Inferior parietal cortex (tissue), 1 donor: Measurements from ENCODE around the gene SLC6A3.
"Not testable (repeated sequence)": the region's sequence is repeated elsewhere in the genome, so short reads cannot be mapped to it uniquely, and the experiment has no call there.

Source experiments
- DNase-seq: peaks from one replicate; pipeline ENCODE4 v3.0.0-alpha.2; 2016; ENCODE audit errors: extremely low spot score

Gene SLC6A3

DNA sequence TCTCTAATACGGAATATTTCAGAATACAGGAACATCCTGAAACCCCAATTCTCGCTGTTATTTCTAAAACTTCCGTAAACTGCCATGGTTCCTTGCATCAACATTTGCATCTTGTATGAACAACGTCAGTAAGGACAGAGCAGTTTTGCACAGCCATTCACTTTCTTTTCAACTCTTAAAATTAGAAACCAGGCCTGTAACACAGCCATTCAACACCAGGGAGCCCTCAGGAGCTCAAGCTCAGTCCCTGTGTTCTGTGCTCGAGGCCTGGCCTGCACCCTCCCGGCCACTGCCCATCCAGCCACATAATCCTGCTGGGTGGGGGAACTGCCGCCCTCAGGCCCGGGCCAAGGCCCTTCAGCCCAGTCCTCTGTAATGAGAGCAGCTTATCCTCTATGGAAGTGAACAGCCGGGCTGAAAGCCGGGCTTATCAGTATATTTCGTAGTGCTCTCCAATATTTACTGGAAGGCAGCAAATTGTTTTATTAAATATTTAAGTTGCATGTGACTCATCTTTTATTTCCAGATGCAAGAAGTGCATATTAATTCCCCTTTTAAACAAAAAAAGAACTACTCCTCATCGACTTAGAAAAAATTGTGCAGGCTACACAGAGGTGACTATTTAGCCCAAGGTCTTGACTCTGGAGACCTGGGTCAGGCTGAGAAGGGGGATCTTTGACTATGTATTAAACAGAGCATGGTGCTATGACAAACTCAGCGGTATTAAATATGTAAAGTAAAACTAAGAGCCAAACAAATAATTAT lies 33.2 kb upstream of the SLC6A3 start:
- DNase-seq = no peak

DNA sequence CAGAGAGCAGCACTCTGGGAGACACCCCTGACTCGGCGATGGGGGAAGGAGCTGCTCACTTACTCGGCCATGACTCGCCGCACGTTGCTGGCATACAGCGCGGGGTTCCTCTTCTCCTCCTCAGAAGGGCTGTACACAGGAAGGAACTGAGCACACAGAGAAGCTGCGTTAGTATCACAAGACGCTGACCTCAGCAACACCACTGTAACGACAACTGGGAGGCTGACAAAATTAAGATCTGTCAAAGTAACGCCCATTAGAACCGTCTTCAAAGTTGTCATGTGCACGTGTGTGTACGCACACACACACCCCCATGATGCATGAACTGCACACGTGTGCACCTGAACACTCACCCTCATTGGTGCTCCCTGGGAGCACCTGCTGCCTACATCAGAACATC lies 32.1 kb upstream of the SLC6A3 start:
- no peak for DNase-seq

DNA sequence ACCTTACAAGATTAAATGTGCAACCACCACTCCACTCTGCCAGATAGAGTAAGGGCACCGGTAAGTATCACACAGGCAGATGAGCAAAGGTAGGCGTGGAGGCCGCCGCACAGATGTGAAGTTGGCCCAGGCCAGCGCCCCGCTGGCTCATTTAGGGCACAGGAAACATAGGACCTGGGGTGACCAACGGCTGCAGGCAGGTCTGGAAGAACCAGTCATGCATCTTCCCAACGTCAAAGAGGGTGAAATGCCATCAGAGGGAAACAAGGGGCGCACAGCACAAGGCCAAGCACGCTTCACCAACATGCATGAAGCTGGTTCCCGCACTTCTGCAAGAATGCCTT lies 31.7 kb upstream of the SLC6A3 start:
- no peak for DNase-seq

DNA sequence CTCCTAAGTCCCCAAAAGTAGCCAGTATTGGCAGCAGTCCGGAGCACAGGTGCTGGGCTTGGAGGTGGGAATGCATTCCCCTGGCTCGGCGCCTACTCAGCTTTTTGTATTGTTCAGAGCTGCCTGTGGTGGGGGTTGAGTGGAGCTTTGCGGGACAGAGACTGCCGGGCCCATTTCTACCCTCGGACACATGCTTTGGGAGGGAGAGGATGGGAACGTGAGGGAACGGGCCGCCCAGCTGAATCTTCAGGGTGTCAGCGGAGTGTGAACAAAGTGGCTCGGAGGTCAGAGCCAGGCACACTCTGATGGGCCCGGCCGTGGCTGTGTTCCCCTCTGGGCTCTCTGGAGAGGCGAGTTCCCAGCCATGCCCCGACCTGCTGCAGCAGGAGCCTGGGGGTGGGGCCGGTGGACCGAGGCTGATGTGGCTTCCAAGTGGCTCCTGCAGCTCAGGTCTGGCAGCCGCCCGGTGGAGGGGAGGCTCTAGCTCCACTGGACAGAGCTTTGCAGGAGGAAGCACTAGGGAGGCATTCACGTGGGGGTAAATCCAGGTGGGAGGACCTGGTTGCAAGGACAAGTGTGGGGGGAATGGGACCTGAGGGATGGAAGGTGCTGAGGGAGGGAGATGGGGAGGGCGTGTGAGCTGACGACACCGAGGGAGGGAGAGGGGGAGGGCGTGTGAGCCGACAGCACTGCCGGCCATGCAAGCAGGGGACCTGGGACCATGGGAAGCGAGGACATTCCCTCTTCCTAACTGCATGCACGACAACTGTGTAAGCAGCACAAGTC lies 31.1 kb upstream of the SLC6A3 start:
- no peak for DNase-seq

DNA sequence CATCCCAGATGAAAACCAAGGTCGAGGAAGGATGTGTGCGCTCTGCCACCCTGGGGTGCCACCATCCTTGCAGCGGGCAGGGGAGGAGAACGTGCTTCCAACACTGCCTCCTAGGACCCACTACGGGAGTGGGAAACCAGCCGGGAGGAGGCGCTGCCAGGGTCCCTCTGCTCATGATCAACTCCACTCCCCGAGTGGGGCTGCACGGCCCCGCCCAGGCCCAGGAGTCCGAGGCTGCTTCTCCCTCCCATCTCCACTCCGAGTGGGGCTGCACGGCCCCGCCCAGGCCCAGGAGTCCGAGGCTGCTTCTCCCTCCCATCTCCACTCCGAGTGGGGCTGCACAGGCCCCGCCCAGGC lies 30.3 kb upstream of the SLC6A3 start:
- DNase-seq = not testable (repeated sequence)

DNA sequence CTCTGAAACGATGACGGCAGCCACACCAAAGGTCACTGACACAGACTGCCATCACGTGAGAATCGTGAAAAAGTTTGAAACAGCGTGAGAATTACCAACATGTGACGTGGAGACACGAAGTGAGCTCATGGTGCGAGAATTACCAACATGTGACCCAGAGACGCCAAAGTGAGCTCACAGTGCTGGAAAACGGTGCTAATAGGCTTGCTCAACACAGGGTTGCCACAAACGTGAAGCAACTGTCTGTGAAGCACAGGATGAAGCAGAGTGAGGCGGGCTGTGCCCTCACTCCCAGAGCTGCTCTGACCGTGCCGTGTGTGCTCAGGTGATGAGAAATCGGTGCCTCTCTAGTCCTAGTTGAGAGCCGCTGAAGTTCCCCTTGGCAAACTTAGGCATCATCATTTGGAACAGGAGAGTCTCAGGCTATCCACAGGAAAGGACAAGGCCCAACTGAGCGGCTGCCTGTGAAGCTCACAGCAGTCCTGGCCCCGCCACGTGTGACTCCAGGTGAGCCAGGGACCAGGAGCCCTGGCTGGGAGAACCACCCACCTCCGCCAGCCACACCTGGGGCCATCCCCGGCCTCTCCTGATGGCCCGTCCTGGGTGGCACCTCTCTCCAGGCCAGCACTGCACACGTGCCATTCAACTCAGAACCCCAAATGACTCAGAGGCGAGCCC lies 29.8 kb upstream of the SLC6A3 start:
- DNase-seq = no peak

DNA sequence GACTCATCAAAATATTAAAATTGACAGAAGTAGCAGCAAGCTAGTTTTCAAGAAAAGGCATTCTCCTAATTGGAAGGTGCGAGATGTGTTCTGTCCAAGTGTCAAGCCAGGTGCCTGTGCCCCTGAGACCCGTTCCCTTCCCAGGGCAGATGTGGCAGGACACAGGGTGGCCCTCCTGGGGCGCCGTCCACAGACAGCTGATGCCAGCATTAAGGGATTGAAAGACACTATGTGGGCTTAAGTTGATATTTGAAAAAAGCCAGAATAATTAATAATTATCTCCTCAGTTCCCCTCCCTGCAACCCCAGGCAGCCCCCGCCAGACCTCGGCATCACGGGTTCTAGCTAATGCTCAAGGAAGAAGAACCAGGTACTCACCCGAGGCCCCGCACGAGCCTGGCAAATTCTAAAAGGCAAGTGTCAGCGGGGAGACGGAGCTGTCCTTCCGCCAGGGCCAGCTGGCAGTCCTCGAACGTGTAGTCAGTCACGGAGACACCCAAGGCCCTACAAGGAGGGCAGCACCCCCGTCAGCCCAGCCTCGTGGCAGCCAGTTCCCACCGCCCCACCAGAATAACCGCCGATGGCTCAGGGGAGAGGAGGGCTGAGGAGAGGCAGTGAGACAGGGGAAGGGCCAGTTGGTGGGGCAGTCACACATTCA lies 29.1 kb upstream of the SLC6A3 start:
- DNase-seq = no peak

DNA sequence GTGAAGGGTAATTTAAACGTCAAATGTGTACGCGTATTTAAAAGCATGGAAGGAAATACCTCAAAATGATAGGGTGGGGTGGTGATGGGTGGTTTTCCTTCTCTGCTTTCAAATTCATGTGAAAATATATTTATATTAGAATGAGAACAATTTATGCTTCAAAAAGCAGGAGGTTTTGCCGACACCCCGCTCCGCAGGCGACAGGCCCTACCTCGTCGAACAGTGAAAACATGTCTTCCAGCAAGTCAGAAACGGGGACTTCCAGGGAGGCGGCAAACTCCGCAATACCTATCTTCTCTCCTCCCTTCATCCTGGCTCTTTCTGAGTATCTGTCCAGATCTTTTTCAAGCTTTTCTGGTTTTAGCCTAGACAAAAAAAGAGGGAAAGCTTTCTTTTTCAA lies 28.5 kb upstream of the SLC6A3 start:
- no peak for DNase-seq

DNA sequence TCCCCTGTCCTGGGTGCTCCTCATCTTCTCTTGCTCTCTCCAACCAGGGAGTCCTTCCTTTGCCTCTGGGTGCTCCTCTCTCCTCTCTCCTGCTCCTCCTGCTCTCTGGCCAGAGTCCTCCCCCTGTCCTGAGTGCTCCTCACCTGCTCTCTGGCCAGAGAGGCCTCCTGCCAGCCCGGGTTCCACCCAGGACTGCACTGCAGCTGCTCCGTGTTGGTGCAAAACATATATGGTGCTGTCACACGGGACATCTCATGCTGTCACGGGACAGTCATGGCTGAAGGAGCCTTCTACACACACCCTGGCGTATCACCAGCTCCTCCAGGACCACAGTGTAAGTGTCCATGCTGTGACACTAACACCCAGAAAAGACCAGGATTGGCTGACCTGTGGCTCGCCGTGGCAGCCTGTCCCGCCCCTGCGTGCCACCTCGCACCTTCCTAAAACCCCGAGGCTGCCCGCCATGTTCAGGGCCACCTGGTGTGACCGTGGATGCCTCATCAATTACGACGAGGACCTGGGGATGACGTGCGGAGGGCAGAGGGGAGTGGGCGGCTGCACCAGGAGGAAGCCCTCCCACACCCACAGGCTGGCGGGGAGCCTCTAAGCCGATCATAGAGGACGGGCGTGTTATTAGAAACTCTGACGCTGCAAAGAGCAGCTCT lies 27.9 kb upstream of the SLC6A3 start:
- no peak for DNase-seq

DNA sequence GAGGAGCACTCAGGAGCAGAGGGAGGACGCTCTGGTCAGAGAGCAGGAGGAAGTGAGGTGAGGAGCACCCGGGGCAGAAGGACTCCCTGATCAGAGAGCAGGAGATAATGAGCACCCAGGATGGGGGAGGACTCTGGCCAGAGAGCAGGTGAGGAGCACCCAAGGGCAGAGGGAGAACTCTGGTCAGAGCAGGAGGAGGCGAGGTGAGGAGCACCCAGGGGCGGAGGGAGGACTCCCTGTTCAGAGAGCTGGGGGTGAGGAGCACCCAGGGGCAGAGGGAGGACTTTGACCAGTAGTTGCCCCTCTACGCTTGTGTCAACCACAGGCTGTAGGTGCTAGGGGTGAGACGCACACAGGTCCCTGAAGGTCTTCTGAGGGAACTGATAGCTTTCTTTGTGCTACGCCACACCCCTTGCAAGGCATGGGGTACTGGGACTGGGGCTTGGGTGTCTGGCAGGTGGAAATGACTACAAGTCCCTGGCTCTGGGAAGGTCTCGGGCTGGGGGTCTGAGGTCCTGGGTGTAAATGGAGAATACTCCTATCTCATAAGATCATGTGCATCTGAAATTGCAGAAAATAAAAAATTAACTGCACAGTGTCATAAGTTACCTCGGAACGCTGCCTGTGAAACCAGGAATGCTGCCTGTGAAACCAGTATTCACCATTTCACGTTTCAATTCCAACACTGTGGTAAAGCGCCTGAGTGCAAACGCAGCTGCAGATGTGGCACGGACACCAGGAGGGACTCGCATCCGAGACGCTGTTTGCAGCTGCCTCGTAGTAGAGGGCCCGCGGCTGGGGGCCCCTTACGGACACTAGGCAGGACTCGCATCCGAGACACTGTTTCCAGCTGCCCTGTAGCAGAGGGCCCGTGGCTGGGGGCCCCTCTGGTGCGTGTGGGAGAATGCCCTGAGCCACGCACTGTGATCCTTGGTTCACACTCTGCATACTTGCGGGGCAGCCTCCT lies 27.0 kb upstream of the SLC6A3 start:
- DNase-seq = no peak

DNA sequence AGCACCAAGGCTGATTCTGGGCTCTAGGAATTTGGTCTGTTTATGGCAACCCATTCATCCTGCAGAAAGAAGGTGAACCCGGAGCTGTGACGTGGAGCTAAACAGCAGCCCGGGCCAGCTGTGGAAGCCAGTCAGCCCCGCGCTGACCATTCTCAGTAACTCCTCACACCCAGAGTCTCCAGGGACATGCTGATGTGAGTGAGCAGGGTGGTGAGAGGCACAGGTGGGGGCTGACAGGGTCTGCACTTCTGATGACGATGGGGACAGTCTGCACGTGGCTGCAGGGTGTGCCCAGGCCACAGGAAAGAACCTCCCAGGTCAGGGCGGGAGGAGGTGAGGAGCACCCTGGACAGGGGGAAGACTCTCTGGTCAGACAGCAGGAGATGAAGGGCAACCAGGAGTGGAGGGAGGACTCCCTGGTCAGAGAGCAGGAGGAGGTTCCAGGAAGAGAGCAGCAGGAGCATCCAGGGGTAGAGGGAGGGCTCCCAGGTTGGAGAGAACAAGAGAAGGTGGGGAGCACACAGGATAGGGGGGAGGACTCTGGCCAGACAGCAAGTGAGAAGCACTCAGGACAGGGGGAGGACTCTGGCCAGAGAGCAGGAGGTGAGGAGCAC lies 26.1 kb upstream of the SLC6A3 start:
- no peak for DNase-seq

DNA sequence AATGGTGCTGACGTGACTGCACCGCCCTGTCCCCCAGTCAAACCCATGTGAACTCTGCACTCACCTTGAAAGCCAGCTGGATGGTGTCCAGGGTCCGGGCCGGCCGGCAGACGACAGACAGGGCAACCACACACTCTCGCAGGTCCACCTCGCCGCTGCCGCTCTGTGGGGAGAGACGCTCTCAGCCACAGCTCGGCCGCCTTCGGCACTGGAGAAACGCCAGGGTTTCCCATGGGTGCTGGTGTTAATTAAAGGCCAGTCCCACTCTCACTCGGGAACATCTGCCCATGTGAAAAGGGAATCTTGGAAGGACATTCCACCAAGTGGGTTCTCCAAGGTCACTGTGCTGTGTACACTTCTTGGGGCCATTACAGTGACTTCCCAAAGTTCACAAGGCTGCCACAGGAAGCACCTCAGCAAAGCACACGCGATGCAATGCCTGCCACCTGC lies 25.5 kb upstream of the SLC6A3 start:
- no peak for DNase-seq

DNA sequence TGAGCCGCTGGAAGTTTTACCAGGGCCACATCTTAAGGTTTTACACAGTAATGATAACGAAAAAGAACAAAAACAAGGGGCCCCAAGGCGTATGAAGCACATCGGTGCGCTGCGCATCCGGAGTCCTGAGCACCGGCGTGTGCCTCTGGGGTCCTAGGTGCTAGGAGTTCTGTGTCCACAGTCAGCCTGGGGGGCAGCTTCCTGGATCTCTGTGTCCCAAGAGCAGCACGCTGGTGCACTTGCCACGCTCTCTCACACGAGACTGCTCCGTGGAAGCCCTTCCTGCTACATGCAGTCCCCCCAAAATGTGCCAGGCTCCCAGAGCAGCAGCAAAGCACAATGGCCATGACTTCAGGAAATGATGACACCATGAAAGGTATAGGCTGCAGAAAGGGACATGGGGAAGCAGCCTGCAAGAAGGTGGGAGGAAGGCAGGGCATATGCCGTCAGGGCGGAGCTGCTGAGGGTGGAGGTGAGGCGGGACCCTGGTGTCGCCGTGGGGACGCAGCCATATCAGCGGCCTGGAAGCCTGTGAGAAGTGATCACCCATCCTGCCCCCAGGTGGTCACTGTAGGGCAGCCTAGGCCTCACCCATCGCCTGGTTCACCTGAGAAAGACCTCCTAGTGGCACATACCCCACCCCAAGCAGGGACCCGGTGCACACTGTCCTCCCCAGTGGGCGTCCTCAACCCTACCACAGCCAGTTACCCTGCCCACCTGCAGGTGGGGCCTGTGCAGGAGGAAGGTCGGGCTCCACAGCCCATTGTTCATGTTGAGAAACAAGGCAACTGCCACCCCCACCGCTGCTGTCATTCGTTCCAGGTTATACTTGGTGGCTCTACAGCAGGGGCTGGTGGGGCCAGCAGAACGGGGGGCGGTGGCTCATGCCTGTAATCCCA lies 23.6 kb upstream of the SLC6A3 start:
- DNase-seq = no peak

DNA sequence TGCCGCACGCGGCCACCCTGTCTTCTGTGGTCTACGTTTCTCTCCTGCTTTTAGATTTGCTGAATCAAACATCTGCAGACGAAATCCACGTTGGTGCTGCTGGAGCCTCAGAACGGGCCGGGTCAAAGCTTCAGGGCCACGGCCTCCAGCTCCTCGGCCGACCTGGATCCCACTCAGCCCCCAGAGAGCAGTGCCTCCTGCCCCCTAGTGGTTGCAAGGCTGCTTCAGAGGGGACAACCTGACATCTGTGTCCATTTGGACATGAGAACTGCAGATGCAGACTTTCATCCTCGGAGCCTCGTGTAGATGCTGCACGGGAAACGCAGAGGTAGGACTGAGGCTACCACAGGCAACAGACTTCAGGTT lies 23.0 kb upstream of the SLC6A3 start:
- DNase-seq = peak; percentile 21

DNA sequence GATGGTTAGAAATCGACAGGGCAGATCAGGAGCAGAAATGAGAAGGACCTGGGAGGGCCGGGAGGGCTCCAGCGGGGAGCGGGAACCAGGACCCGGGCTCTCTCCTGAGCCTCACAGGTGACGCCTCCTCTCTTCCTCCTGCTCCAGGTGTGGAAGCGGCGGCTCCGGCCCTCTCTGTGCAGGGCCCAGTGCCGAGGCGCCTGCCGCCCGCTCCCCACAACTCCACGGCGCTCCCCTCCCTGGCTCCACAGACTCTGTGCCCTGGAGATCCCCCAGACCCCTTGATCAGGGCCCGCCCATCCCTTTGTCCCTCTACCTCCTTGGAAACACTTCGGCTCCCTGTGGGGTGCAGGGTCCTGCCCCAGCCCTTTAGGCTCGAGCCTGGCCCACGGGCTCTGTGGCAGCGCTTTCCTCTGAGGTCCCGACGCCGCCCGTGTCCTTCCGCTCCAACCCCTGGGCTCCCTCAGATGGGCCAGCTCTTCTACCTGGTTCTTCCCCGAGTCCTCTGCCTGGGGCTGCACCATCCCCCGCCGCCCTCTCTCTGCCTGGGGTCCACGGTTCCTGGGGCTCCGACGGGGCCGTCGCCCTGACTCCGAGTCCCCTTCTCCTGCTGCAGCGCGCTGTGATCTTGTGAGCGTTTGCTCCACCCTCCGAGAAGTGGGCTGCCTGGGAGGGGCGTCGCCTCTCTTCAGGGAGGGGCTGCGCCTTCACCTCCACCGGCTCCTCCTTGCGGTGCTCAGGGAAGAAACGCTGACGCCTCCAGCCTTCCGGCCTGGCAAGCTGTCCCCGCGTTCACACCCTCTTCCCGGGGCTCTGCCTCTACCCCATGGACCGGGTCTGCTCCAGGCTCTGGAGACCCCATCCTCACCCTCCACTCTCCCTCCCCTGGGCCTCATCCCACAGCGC lies 22.4 kb upstream of the SLC6A3 start:
- no peak for DNase-seq

DNA sequence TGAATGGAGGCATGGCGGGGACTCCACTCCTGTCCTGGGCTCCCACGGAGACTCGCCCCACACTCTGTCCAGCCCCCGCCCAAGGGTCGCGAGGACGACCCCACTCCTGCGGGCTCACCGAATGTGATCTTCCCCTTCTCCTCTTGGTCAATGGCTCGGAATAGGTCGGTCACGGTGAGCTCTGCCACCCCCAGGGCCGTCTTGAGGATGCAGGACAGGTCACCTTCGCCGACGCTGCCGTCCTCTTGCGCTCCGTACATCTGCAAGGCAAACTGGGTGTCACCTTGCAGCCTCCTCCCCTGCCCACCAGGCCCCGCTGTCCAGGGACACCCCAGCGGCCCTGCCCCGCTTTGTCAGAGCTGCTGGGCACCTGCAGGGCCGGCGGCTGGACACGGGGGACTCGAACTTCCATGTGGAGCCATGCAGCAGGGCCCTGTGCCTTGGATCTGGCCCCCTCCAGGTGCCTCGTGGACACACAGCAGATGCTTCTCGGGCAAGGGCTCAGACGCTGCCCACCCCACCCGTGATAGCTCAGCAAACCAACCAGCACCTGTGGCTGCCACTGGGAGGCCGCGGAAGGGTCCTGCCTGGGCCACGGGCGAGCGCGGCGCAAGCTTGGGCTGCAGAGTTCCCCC lies 21.5 kb upstream of the SLC6A3 start:
- no peak for DNase-seq

DNA sequence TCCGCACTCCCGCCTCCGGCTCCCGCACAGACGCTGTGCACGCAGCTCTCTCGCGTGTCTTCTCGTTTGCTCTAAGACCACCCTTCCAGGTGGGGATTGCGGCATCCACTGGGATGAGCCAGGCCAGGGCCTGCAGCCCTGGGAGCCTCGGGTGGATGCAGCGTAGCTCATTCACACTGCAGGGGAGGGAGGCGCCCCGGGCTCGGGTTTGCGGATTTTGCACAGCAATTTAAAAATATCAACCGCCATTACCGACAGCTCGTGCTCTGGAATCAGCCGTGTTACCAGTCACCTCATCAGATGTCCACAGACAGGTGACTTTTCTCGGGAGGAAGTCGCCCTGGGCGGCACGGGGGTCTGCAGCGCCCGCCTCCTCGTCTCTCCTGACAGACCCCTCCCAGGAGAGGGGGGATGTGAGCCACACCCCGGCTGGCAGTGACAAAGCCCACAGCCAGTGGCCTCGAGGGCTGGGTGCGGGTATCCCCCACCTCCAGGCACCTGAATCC lies 20.8 kb upstream of the SLC6A3 start:
- DNase-seq = no peak
